ENCODE results near the gene SEMA5A.

SEMA5A gene

GRCh38 chr5:9121597-9121996 is 424.3 kb downstream of the SEMA5A start:
- H3K27ac ChIP-seq = no peak overlapping the region
- no peak for TF ChIP-seq CTCF (conservative IDR thresholded peaks at IDR 0.05)

- H3K27ac ChIP-seq = no peak overlapping the region
- TF ChIP-seq CTCF (conservative IDR thresholded peaks at IDR 0.05) = no peak
Observed at GRCh38 chr5:9118852-9119251, 427.0 kb downstream of the SEMA5A start.

- no peak for TF ChIP-seq CTCF (conservative IDR thresholded peaks at IDR 0.05)
- H3K27ac ChIP-seq = no peak overlapping the region
Observed at GRCh38 chr5:9115093-9115492, 430.8 kb downstream of the SEMA5A start.

- H3K27ac ChIP-seq = no peak overlapping the region
- no peak for TF ChIP-seq CTCF (conservative IDR thresholded peaks at IDR 0.05)
Observed at GRCh38 chr5:9112520-9113291, 433.2 kb downstream of the SEMA5A start.

GRCh38 chr5:9108162-9108561 is 437.7 kb downstream of the SEMA5A start:
- TF ChIP-seq CTCF (conservative IDR thresholded peaks at IDR 0.05) = no peak
- H3K27ac ChIP-seq = no peak overlapping the region

- no peak overlapping the region for H3K27ac ChIP-seq
- no peak for TF ChIP-seq CTCF (conservative IDR thresholded peaks at IDR 0.05)
Observed at GRCh38 chr5:9105851-9106250, 440.0 kb downstream of the SEMA5A start.

- TF ChIP-seq CTCF (conservative IDR thresholded peaks at IDR 0.05) = no peak
- no peak overlapping the region for H3K27ac ChIP-seq
Observed at GRCh38 chr5:9104571-9105339, 441.1 kb downstream of the SEMA5A start.

All from VCaP (cell line).